Measurements from ENCODE around the gene RPS19. TPM values are rescaled to one million over a fixed set of nuclear protein-coding genes. Genes with fewer than 3 reads are reported as not detected.
A peak's percentile ranks its signal among the peaks of the same experiment; 100 is the strongest.
"Not testable (repeated sequence)": the region's sequence is repeated elsewhere in the genome, so short reads cannot be mapped to it uniquely, and the experiment has no call there.

Gene RPS19
- total RNA-seq, 3 donors from 2014 or later, result 3,437 to 3,718 (median 3,468) TPM

- ATAC-seq (peak; percentile 6 to 18), DNase-seq (no peak)
- H3K4me1 Mint-ChIP-seq (ENCODE audit: low read depth), result peaks cover 84% of the 10 kb centered on the region
- H3K36me3 Mint-ChIP-seq (ENCODE audit: insufficient read depth), result peaks cover 54% of the 10 kb centered on the region
- H3K4me3 Mint-ChIP-seq, result peak overlapping the region; percentile 42
- H3K27me3 Mint-ChIP-seq (ENCODE audit: low read depth), result no peaks in the 10 kb centered on the region
- no peaks in the 10 kb centered on the region for H3K9me3 Mint-ChIP-seq
Observed at GRCh38 chr19:41866284-41866683, 6.2 kb downstream of the RPS19 start.

- ATAC-seq (no peak), DNase-seq (no peak)
- H3K9me3 Mint-ChIP-seq, result no peaks in the 10 kb centered on the region
- peaks cover 83% of the 10 kb centered on the region for H3K4me1 Mint-ChIP-seq (ENCODE audit: low read depth)
- H3K4me3 Mint-ChIP-seq, result peak overlapping the region; percentile 51
- H3K36me3 Mint-ChIP-seq (ENCODE audit: insufficient read depth), result peaks cover 44% of the 10 kb centered on the region
- H3K27me3 Mint-ChIP-seq (ENCODE audit: low read depth), result no peaks in the 10 kb centered on the region
Observed at GRCh38 chr19:41868120-41868988, 8.3 kb downstream of the RPS19 start.

GRCh38 chr19:41868989-41869300 is 8.9 kb downstream of the RPS19 start:
- DNase-seq (no peak), ATAC-seq (no peak)
- Mint-ChIP-seq H3K4me3 (peak overlapping the region; percentile 29), H3K9me3 (no peaks in the 10 kb centered on the region), H3K4me1 (ENCODE audit: low read depth) (peaks cover 83% of the 10 kb centered on the region), H3K36me3 (ENCODE audit: insufficient read depth) (peaks cover 41% of the 10 kb centered on the region), H3K27me3 (ENCODE audit: low read depth) (no peaks in the 10 kb centered on the region)

- no peak overlapping the region for H3K4me3 Mint-ChIP-seq
- H3K4me1 Mint-ChIP-seq (ENCODE audit: low read depth), result peaks cover 81% of the 10 kb centered on the region
- peaks cover 35% of the 10 kb centered on the region for H3K36me3 Mint-ChIP-seq (ENCODE audit: insufficient read depth)
- no peaks in the 10 kb centered on the region for H3K9me3 Mint-ChIP-seq
- no peak for ATAC-seq
- H3K27me3 Mint-ChIP-seq (ENCODE audit: low read depth), result no peaks in the 10 kb centered on the region
- DNase-seq, result no peak
Observed at GRCh38 chr19:41869374-41869955, 9.4 kb downstream of the RPS19 start.

GRCh38 chr19:41870401-41870873 is 10.4 kb downstream of the RPS19 start:
- peak; percentile 10 to 21 for ATAC-seq
- peaks cover 33% of the 10 kb centered on the region for H3K36me3 Mint-ChIP-seq (ENCODE audit: insufficient read depth)
- no peak for DNase-seq

GRCh38 chr19:41871573-41872383 is 11.7 kb downstream of the RPS19 start:
- peak overlapping the region; percentile 72 for H3K4me3 Mint-ChIP-seq
- H3K4me1 Mint-ChIP-seq (ENCODE audit: low read depth), result peaks cover 85% of the 10 kb centered on the region
- no peak for DNase-seq
- H3K36me3 Mint-ChIP-seq (ENCODE audit: insufficient read depth), result peaks cover 28% of the 10 kb centered on the region
- ATAC-seq, result peak; percentile 59 to 61
- no peaks in the 10 kb centered on the region for H3K9me3 Mint-ChIP-seq
- H3K27me3 Mint-ChIP-seq (ENCODE audit: low read depth), result no peaks in the 10 kb centered on the region

More at GRCh38 chr19:41870401-41870873, 10.4 kb downstream of the RPS19 start:
- Mint-ChIP-seq H3K4me1 (ENCODE audit: low read depth) (peaks cover 81% of the 10 kb centered on the region), H3K9me3 (no peaks in the 10 kb centered on the region), H3K4me3 (peak overlapping the region; percentile 66), H3K27me3 (ENCODE audit: low read depth) (no peaks in the 10 kb centered on the region)

- H3K27me3 Mint-ChIP-seq (ENCODE audit: low read depth), result no peaks in the 10 kb centered on the region
- H3K4me1 Mint-ChIP-seq (ENCODE audit: low read depth), result peaks cover 88% of the 10 kb centered on the region
- peaks cover 28% of the 10 kb centered on the region for H3K36me3 Mint-ChIP-seq (ENCODE audit: insufficient read depth)
- H3K4me3 Mint-ChIP-seq, result no peak overlapping the region
- H3K9me3 Mint-ChIP-seq, result no peaks in the 10 kb centered on the region
- ATAC-seq (no peak), DNase-seq (no peak)
Observed at GRCh38 chr19:41872384-41872774, 12.3 kb downstream of the RPS19 start.

- no peaks in the 10 kb centered on the region for H3K27me3 Mint-ChIP-seq (ENCODE audit: low read depth)
- no peak overlapping the region for H3K4me3 Mint-ChIP-seq
- H3K4me1 Mint-ChIP-seq (ENCODE audit: low read depth), result peaks cover 89% of the 10 kb centered on the region
- H3K36me3 Mint-ChIP-seq (ENCODE audit: insufficient read depth), result peaks cover 25% of the 10 kb centered on the region
- ATAC-seq, result peak; percentile 20
- DNase-seq, result peak; percentile 66
- H3K9me3 Mint-ChIP-seq, result no peaks in the 10 kb centered on the region
Observed at GRCh38 chr19:41872775-41873647, 13.0 kb downstream of the RPS19 start.

DNA sequence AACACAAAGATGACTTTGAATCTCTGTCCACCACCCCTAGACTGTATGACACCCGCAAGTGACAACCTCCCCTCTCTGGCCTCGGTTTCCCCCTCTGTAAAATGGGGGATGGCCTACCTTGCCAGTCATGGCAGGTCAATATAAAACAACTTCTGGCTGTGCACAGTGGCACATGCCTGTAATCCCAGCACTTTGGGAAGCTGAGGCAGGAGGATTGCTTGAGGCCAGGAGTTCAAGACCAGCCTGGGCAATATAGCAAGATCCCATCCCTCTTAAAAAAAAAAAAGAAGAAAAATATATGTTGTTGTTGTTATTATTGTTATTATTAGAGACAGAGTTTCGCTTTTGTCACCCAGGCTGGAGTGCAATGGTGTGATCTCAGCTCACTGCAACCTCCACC is 15.9 kb downstream of the RPS19 start:
- Mint-ChIP-seq H3K36me3 (ENCODE audit: insufficient read depth) (peaks cover 11% of the 10 kb centered on the region), H3K4me3 (peak overlapping the region; percentile 54), H3K4me1 (ENCODE audit: low read depth) (peaks cover 86% of the 10 kb centered on the region)
- not testable (repeated sequence) for ATAC-seq; H3K27me3 Mint-ChIP-seq (ENCODE audit: low read depth); DNase-seq; H3K9me3 Mint-ChIP-seq

DNA sequence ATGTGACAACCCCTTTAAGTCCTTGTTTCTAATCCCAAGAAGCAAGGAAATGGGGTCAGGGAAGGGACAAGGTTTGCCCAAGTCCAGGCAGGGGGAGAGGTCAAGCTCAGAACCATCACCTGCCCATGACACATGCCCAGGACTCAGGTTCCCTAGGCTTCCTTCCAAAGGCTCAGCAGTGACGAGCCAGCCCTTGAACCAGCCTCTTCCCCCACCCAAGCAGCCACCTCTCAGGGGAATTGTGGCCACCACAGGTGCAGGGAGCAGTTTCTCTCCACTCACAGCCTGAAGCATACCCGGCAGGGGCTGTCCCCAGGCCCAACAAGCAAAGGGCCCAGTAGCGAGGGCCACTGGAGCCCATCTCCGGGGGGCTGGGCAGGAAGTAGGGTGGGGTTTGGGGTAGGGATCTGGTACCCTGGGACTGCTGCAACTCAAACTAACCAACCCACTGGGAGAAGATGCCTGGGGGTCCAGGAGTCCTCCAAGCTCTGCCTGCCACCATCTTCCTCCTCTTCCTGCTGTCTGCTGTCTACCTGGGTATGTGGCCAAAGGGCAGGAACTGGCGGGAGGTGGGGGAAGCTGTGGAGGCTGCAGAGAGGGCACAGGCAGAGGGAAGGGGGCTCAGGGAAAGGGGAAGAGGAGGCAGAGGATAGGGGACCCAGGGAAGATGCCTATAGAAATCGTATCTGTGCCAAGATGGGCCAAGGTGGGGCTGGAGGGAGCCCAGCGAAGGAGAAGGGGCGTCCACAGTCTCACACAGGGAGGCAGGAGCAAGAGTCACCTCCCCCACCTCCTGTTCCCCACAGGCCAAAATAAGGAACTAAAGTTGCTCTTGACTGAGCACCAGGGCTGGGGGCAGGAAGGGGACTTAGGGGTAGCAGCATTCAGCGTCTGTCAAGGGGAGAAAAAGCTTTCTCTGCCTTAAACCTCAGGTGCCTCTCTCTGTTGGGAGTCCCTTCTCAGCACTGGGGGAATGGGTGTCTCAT is 17.1 kb downstream of the RPS19 start, which contains the start of gene CD79A:
CD79A (plus strand) TSS at position 433 of the 986 bp plus-strand sequence; CDS start at position 459, 26 bp downstream.
- DNase-seq, result no peak
- Mint-ChIP-seq H3K27me3 (ENCODE audit: low read depth) (no peaks in the 10 kb centered on the region), H3K4me1 (ENCODE audit: low read depth) (peaks cover 83% of the 10 kb centered on the region), H3K4me3 (peak within 1 kb of the TSS; percentile 69), H3K9me3 (no peaks in the 10 kb centered on the region), H3K36me3 (ENCODE audit: insufficient read depth) (peaks cover 3% of the 10 kb centered on the region)
- no peak for ATAC-seq

GRCh38 chr19:41877916-41878905 is 18.2 kb downstream of the RPS19 start:
- ATAC-seq, result no peak
- no peaks in the 10 kb centered on the region for H3K9me3 Mint-ChIP-seq
- DNase-seq, result no peak
- H3K27me3 Mint-ChIP-seq (ENCODE audit: low read depth), result no peaks in the 10 kb centered on the region
- peak overlapping the region; percentile 69 for H3K4me3 Mint-ChIP-seq
- H3K36me3 Mint-ChIP-seq (ENCODE audit: insufficient read depth), result no peaks in the 10 kb centered on the region
- H3K4me1 Mint-ChIP-seq (ENCODE audit: low read depth), result peaks cover 77% of the 10 kb centered on the region

GRCh38 chr19:41879080-41879479 is 19.0 kb downstream of the RPS19 start:
- no peak overlapping the region for H3K4me3 Mint-ChIP-seq
- ATAC-seq (no peak), DNase-seq (no peak)
- H3K4me1 Mint-ChIP-seq (ENCODE audit: low read depth), result peaks cover 70% of the 10 kb centered on the region
- H3K36me3 Mint-ChIP-seq (ENCODE audit: insufficient read depth), result no peaks in the 10 kb centered on the region
- H3K9me3 Mint-ChIP-seq, result no peaks in the 10 kb centered on the region
- H3K27me3 Mint-ChIP-seq (ENCODE audit: low read depth), result no peaks in the 10 kb centered on the region

Data from activated T-cell treated with anti-CD3 and anti-CD28 coated beads, Interleukin-2, amount 50 U/mL, for 4 hours (primary cell).